ENCODE results near the gene MTCP1. TPM values are rescaled to one million over a fixed set of nuclear protein-coding genes. Genes with fewer than 3 reads are reported as not detected.

Gene MTCP1
- total and polyA plus RNA-seq, 2 of the 8 experiments (the other 6 are each of a cell fraction or from before 2014, with no cell fraction given) = 1.2 to 12.3 TPM

GRCh38 chrX:155086961-155087735 is 16.2 kb upstream of the MTCP1 start:
- Histone ChIP-seq H3K23ac (ENCODE audit: insufficient read length) (no peak overlapping the region), H3K4me1 (replicated peaks in 1 of 4; ENCODE audit: control insufficient read depth in 3 of 4, insufficient read depth in 4 of 4, low read length in 3 of 4) (no peaks in the 10 kb centered on the region), H2BK12ac (ENCODE audit: low read depth, low read length) (no peak overlapping the region), H2BK20ac (ENCODE audit: low read length) (no peak overlapping the region), H3K27me3 (replicated peaks in 1 of 4; ENCODE audit: control insufficient read depth in 3 of 4, extremely low read depth in 1 of 4, insufficient read depth in 3 of 4, low read length in 3 of 4) (no peaks in the 10 kb centered on the region), H4K91ac (replicated peaks; ENCODE audit: insufficient read length, low read length) (no peak overlapping the region), H3K4me3 (ENCODE audit: extremely low read depth in 1 of 4, insufficient read depth in 2 of 4, low read depth in 3 of 4, low read length in 4 of 4) (no peak overlapping the region), H2BK15ac (ENCODE audit: low read length) (no peak overlapping the region), H3K9me3 (ENCODE audit: insufficient read depth in 2 of 2, low read depth in 1 of 2, low read length in 1 of 2) (no peaks in the 10 kb centered on the region), H3K4me2 (ENCODE audit: insufficient read depth in 1 of 2, low read depth in 2 of 2, low read length in 2 of 2) (no peak overlapping the region), H3K79me1 (ENCODE audit: low read depth, low read length) (no peaks in the 10 kb centered on the region), H3K27ac (ENCODE audit: low read depth, low read length) (no peak overlapping the region), H4K8ac (ENCODE audit: extremely low read depth, insufficient read depth, low read length) (no peak overlapping the region), H3K18ac (ENCODE audit: extremely low read depth, low read length) (no peak overlapping the region), H2BK120ac (replicated peaks; ENCODE audit: low read depth, low read length) (no peak overlapping the region), H3K56ac (replicated peaks; ENCODE audit: insufficient read length, low read depth, low read length) (no peak overlapping the region), H3K4ac (replicated peaks; ENCODE audit: insufficient read length, low read depth, low read length) (no peak overlapping the region), H3K79me2 (ENCODE audit: control insufficient read depth in 1 of 2, insufficient read depth in 2 of 2, low read length in 2 of 2) (no peaks in the 10 kb centered on the region), H3K9ac (replicated peaks in 1 of 4; ENCODE audit: extremely low read depth in 1 of 4, low read depth in 3 of 4, low read length in 3 of 4) (no peak overlapping the region), H2AFZ (ENCODE audit: low read length) (no peak overlapping the region), H4K20me1 (replicated peaks in 1 of 2; ENCODE audit: control insufficient read depth in 1 of 2, insufficient read depth in 2 of 2, low read length in 2 of 2) (no peaks in the 10 kb centered on the region), H4K5ac (ENCODE audit: insufficient read length, low read depth, low read length) (no peak overlapping the region), H2AK5ac (ENCODE audit: low read depth, low read length) (no peak overlapping the region), H3K23me2 (ENCODE audit: low read depth, low read length) (no peaks in the 10 kb centered on the region), H3K36me3 (ENCODE audit: control insufficient read depth in 2 of 4, insufficient read depth in 4 of 4, low read length in 3 of 4) (peaks cover 0 to 13% (median 0%) of the 10 kb centered on the region in 4 experiments; a peak in 2 of 8 replicates), H3K14ac (ENCODE audit: insufficient read length) (no peak overlapping the region), H2BK5ac (ENCODE audit: low read depth, low read length) (no peak overlapping the region)
- TF ChIP-seq TAF1 (IDR thresholded peaks at IDR 0.05; ENCODE audit: low read depth, low read length) = no peak
- TF ChIP-seq ATF3 (IDR thresholded peaks at IDR 0.05; ENCODE audit: insufficient read depth, low read depth, low read length) = no peak
- no peak for TF ChIP-seq JUN (IDR thresholded peaks at IDR 0.05; ENCODE audit: low read depth, low read length)
- no peak for TF ChIP-seq POU5F1 (IDR thresholded peaks at IDR 0.05; ENCODE audit: low read depth, low read length)
- POLR2A ChIA-PET (ENCODE audit: partially characterized antibody) = no interaction called here
- CTCF ChIA-PET (ENCODE audit: partially characterized antibody) = interaction anchor here (0.9 to 3.7 kb wide), 9 partner anchors 7 to 170 kb away, joined by 3 to 13 read pairs (median 5); no protein-coding TSS in a partner anchor
- WGBS, 2 experiments (ENCODE audit: extremely low coverage in 1 of 2, insufficient coverage in 1 of 2, insufficient read length in 1 of 2, insufficient replicate concordance in 2 of 2, low coverage in 1 of 2, low lambda C conversion rate in 2 of 2, missing lambda C conversion rate in 1 of 2) = 95% methylated on average over 15 of the region's 26 CpGs; no CpG with 5 or more reads in 1 of the 2 experiments
- DNase-seq (ENCODE audit: low read depth in 1 of 2, low spot score in 2 of 2) (no peak), FAIRE-seq (no peak)
